ENCODE data around the gene GSG1L.

GSG1L gene

DNA sequence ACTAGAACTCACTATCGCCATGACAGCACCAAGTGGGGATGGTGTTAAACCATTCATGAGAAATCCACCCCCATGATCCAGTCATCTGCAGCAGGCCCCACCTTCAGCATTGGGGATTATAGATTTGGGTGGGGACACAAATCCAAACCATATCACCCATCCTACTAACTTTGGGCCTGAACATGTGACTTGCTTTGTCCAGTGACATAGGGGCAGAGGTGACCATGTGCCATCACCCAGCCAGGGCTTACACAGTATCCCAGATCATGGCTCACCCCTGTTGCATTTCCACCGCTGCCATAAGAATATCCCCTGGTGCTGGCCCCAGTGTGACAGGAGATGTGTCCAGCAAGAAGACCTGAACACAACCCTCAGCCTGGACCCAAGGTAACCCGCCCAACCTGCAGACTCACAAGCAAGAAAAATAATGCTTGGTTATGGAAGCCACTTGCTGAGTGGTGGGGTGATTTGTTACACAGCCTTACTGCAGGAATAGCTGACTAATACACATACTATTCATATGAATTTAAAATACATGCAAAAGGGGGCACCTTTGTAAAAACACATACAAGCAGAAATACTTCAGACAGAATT lies 130.9 kb downstream of the GSG1L start:
- no peak for DNase-seq

- DNase-seq: no peak
Observed at GRCh38 chr16:27929818-27930217, 133.7 kb downstream of the GSG1L start.

DNA sequence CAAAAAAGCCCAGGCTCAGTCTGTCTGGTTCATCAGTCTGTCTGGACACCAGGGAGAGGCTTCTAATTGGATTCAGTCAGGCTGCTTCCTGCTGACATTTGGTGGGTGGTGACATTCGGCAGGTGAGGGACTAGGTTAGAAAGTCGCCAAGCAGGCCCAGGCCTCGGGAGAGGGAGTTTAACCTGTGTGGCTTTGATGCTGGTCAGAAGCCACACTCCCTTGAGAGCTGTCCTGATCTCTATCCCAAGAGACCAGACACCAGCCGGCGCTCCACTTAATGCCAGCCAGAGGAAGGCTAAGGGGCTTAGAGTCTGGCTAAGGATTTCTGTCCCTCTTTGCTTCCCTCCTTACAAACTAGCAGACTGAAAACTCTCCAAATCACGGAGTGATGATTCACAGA lies 135.0 kb downstream of the GSG1L start:
- DNase-seq: no peak

- no peak for DNase-seq
Observed at GRCh38 chr16:27927266-27927901, 136.1 kb downstream of the GSG1L start.

DNA sequence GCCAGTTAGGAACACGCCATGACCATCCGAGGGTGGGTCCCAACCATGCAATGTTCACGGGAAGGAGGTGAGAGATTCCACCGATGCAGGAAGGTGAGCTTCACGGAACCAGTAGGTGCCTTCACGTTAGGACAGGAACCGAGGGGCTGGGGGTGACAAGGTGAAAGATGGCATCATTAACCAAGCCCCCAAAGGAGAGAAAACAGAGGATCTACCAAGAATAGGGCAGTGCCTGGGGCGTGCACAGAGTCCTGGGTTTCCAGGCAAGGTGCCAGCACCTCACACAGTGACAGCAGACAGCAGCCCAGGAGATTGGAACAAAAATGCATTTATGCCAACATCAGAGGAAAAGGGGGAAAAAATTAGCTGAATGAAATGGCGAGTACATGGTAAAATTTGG lies 137.9 kb downstream of the GSG1L start:
- no peak for DNase-seq

GRCh38 chr16:27924411-27925118 lies 138.9 kb downstream of the GSG1L start:
- DNase-seq: no peak

DNA sequence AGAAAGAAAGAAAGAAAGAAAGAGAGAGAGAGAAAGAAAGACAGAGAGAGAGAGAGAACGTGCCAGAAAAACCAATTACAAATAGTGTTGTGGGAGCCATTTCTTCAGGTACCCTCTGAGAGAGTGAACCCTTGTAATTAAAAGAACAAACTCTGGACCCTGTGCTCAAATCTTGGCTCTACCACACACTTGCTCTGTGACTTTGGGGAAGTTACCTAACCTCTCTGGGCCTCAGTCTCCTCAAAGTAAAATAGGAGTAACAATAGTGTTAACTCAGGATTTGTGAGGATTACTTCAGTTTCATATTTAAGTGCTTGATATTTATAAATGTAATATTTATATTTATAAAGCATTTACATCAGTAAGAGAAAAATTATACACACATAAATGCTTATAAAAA lies 139.8 kb downstream of the GSG1L start:
- DNase-seq: no peak

GRCh38 chr16:27922433-27922832 lies 141.1 kb downstream of the GSG1L start:
- DNase-seq: no peak

DNA sequence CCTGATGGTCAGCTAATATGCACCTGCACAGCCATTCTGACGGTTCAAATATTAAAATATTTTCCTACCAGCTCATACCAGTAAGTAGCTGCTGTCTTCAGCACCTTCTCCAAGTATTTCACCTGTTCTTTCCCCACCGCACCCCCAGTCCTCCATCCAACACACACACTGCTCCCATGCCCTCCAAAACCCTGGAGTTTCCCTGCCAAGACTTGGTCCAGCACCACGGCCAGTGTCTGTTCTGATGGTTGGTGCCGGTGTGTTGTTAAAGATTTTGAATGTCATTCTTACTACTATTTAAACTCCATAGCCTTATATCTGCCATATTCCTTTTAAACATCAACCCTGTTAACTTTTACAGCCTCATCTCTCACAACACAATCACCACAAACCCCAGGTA lies 142.4 kb downstream of the GSG1L start:
- DNase-seq: no peak

GRCh38 chr16:27920391-27920891 lies 143.1 kb downstream of the GSG1L start:
- DNase-seq: no peak

DNA sequence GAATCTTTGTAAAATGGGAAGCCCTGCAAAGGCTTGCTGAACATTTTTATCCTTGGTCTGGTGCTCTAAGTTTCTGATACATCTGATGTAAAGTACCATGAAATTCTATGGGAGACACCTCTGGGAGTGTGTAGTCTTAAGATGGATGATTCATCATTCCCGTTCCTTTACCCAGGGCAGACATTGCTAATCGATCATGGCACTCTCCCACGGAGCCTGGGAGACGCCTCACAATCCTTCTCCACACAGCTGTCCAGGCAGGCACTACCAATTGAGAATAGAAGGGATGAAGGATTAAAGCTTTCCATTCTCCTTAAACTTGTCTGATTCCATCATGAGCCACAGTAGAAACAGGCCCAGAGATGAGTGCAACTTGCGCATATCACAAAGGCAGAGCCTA lies 144.8 kb downstream of the GSG1L start:
- no peak for DNase-seq

GRCh38 chr16:27917949-27918348 lies 145.6 kb downstream of the GSG1L start:
- DNase-seq: no peak

DNA sequence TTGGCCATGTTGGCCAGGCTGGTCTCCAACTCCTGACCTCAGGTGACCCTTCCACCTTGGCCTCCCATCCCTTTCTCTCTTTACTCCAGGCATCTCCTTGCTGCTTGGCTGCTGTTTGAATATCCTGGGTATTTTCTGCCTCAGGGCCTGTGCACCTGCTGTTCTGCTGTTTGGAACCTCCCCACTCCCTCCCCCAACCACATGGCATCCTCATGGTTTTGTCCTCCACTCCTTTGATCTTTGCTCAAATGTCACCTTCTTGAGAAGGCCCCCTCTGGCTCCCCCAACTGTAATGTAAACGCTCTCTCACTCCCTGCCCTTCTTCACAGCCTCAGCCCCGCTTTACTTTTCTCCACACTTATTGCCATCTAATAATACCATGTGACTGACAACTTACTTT lies 152.0 kb downstream of the GSG1L start:
- no peak for DNase-seq

DNA sequence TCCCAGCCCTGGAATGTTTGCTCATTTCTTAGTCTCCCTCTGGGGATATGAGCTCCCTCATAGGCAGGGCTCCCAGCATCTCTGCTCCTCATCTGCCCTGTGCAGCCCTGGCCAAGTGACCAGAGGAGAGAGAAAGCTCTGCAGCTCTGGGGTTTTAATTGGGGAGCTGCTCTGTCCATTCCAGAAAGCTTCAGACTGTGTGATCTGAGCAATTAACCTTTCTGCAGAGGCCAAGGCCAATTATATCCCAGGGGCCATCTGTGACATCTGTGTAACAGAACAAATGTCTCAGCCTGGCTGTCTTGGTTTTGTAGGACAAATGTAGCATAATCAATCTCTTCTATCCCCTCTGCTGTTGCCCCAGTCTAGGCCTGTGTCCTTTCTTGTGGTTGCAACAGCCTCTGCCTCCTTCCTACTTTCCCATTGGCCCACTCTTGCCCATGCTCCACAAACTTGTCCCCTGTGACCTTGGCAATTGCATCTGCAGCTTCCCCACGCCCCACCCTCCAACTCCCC lies 156.0 kb downstream of the GSG1L start:
- no peak for DNase-seq

- no peak for DNase-seq
Observed at GRCh38 chr16:27906883-27907282, 156.6 kb downstream of the GSG1L start.

DNA sequence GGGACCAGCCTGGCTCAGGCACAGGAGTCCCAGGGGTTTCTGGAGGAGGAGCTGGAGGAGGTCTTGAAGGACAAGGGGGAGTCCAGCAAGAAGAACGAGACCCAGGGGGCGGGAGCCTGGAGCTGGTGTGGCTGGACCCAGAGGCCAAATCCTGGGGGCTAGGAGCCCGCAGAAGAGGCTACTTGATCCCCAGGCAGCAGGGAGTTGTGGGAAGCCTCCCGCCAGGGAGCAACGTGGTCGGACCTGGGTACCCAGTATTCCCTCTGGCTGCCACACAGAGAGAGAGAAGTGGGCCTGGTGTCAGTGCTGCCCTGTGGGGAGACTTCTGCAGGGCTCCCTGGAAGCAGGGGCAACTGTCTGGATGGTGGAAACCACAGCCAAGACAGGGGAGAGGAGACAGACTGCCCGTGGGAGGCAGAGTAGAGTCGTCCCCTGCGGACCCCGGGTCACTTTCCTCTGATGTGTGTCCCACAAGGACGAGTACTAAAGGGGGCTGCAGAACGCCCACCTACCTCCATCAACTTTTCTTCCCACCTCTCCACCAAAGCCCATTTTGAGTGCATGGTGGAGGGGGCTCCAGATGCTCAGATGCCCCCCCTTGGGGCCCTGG lies 160.4 kb downstream of the GSG1L start:
- DNase-seq: no peak

DNA sequence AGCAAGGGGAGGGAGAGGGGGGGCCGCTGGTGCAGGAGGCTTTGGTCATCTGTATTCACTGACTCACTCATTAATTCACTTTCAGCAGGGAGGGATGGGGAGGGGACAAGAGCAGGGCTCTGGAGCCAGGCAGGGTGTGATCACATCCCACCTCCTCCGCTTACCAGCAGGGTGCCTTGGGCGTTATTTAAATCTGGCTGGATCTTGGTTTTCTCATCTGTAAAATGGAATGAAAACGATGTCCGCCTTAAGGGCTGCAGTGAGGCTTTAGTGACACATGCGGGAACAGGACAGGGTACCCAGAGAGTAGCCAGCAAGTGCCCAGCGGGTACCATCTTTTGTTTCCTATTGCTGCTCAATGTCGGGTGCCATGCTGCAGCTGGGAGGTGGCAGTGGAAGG lies 161.0 kb downstream of the GSG1L start:
- DNase-seq: no peak

GRCh38 chr16:27901956-27902355 lies 161.6 kb downstream of the GSG1L start:
- no peak for DNase-seq

DNA sequence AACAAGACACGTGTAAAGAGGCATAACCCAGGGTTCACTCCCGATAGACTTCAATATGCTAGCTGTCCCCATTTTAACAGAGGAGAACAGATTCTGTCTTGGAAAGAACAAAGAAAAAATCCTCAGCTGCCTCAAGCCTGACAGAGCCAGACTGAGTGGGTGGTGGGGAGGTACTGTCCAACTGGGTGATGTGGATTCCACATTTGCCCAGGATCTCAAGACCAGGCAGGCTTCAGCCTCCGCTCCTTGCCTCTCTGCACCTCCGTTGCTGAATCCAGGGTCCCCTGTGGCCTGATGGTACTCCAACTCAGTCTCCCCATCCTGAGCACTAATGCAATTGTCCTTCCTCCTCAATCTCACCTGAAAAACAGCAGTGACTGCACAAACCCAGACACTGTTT lies 163.8 kb downstream of the GSG1L start:
- DNase-seq: no peak

- DNase-seq: no peak
Observed at GRCh38 chr16:27894386-27894785, 169.1 kb downstream of the GSG1L start.

- DNase-seq: no peak
Observed at GRCh38 chr16:27892879-27893278, 170.6 kb downstream of the GSG1L start.

DNA sequence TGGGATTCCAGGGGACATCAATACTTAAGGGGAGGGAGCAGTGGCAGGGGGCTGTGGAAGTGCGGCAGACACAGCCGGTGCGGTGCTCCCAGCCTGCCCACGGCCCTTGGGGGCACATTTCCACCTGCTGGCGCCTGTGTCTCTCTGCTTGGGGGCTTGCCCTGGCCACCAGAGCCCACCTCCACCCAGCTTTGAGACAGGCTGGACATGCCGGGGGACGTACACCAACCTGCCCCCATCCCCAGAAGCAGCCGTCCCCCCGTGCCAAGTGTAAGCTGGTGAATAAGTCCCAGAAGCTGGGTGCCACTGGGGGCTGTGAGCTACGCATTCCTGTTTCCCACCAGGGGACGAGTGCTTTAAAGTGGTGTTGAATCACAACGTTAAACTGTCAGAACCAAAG lies 172.6 kb downstream of the GSG1L start:
- DNase-seq: no peak

GRCh38 chr16:27890006-27890405 lies 173.5 kb downstream of the GSG1L start:
- no peak for DNase-seq

DNA sequence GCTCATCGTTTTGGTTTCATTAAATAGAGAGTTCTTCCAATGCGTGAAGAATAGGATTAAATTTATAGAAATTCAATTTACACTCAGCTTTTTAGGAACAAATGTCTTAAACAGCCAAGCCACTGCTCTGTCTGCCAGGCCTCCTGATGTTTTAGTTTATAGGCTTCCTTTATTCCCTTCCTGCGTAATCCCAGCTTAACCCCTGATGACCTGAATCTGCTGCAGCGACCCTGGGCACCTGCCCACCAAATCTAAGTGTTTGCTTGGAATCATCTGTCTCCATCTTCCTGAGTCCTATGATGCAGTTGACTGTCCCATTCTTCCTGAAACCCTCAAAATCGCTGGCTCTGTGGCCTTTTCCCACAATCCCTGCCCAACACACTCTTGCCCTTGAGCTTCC lies 179.9 kb downstream of the GSG1L start:
- no peak for DNase-seq
